ENCODE results near the gene SEMA5A. TPM values are rescaled to one million over a fixed set of nuclear protein-coding genes. Genes with fewer than 3 reads are reported as not detected.

Gene SEMA5A
- total and polyA plus RNA-seq, 2 of the 8 experiments (the other 6 are each of a cell fraction or from before 2014, with no cell fraction given), result 5.3 to 8.9 TPM

DNA sequence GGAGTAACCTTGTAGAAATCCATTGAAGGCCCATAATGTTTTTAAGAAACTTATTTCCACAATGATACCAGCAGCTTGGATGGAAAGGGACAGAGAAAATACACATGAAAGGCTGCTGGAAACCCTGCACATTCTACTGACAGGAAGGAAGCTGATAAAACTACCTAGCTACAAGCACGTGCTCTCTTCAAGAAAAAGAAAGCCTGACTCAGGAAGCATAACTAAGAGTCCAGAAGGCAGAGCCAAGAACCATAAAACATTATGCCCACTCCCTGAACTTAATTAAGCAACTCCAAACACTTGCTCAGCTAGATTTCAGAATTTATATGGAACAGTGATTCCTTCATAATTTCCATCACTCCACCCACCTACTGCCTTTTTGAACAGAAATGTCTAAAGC lies 430.8 kb downstream of the SEMA5A start (continued):
- TF ChIP-seq RNF2 (IDR thresholded peaks at IDR 0.05; ENCODE audit: borderline replicate concordance, low read depth, low read length, missing control alignments, poor library complexity, severe bottlenecking) (no peak), RXRA (IDR thresholded peaks at IDR 0.05; ENCODE audit: insufficient read depth, low read depth, low read length) (no peak)

All from H1 (cell line).